SK-N-MC (cell line): Measurements from ENCODE around the gene KIAA0930.

Source experiments
- DNase-seq: peaks from one replicate; pipeline ENCODE4 v3.0.0-alpha.2; 2011; ENCODE audit warnings: low read depth, low spot score
- H3K27ac ChIP-seq: fragments of 200-600 bp; sonication (generic); 2 replicates; pipeline ENCODE4 v1.5.1; 2016; ENCODE audit warnings: mixed run types
- H3K36me3 ChIP-seq: fragments of 200-600 bp; sonication (generic); 2 replicates; pipeline ENCODE4 v1.6.1; 2017; ENCODE audit warnings: antibody characterized with exemption, low read length, mixed read lengths; ENCODE audit not compliant: insufficient read depth
- H3K4me3 ChIP-seq: fragments of 200-600 bp; sonication (generic); 2 replicates; pipeline ENCODE4 v1.5.1; 2016
- H3K9ac ChIP-seq: fragments of 200-600 bp; sonication (generic); 2 replicates; pipeline ENCODE4 v1.8.0; 2017; ENCODE audit warnings: mixed run types, mixed read lengths; ENCODE audit not compliant: insufficient read length
- H3K9me3 ChIP-seq: fragments of 200-600 bp; sonication (generic); 2 replicates; pipeline ENCODE4 v1.6.1; 2017; ENCODE audit warnings: low read depth, mild to moderate bottlenecking, antibody characterized with exemption, low read length, moderate library complexity, mixed read lengths
- EZH2 ChIP-seq: fragments of 200-600 bp; sonication (generic); IDR thresholded peaks from one replicate; pipeline ENCODE4 v1.6.1; 2017; ENCODE audit warnings: antibody characterized with exemption
- FOXP2 ChIP-seq: optimal IDR thresholded peaks from 2 replicates; pipeline ENCODE3; 2011; ENCODE audit warnings: mild to moderate bottlenecking, moderate library complexity; ENCODE audit not compliant: insufficient read depth; ENCODE audit errors: extremely low read length, control extremely low read depth
- POLR2AphosphoS5 ChIP-seq: IDR thresholded peaks from 2 replicates; pipeline ENCODE4 v1.6.1; 2012; ENCODE audit warnings: mild to moderate bottlenecking, low read depth, low read length, borderline replicate concordance

The KIAA0930 gene

GRCh38 chr22:45233827-45234226 lies 6.9 kb downstream of the KIAA0930 start:
- Histone ChIP-seq H3K36me3 (no peaks in the 10 kb centered on the region), H3K9ac (no peak overlapping the region), H3K4me3 (no peak overlapping the region), H3K9me3 (no peaks in the 10 kb centered on the region), H3K27ac (no peak overlapping the region)
- no peak for DNase-seq
- no peak for TF ChIP-seq POLR2AphosphoS5
- no peak for TF ChIP-seq FOXP2
- TF ChIP-seq EZH2 = no peak

GRCh38 chr22:45233386-45233785 lies 7.3 kb downstream of the KIAA0930 start:
- DNase-seq = no peak
- no peak overlapping the region for H3K4me3 ChIP-seq
- H3K9ac ChIP-seq = no peak overlapping the region
- H3K9me3 ChIP-seq = no peaks in the 10 kb centered on the region
- H3K27ac ChIP-seq = no peak overlapping the region
- no peaks in the 10 kb centered on the region for H3K36me3 ChIP-seq
- TF ChIP-seq FOXP2 = no peak
- TF ChIP-seq POLR2AphosphoS5 = no peak
- TF ChIP-seq EZH2 = no peak

GRCh38 chr22:45231293-45231692 lies 9.4 kb downstream of the KIAA0930 start:
- H3K9ac ChIP-seq = no peak overlapping the region
- no peak for TF ChIP-seq EZH2

GRCh38 chr22:45230026-45230721 lies 10.5 kb downstream of the KIAA0930 start:
- Histone ChIP-seq H3K27ac (no peak overlapping the region), H3K9me3 (no peaks in the 10 kb centered on the region), H3K36me3 (no peaks in the 10 kb centered on the region), H3K4me3 (no peak overlapping the region), H3K9ac (no peak overlapping the region)
- TF ChIP-seq FOXP2 (no peak), POLR2AphosphoS5 (no peak), EZH2 (no peak)
- no peak for DNase-seq

More at GRCh38 chr22:45231293-45231692, 9.4 kb downstream of the KIAA0930 start:
- no peak overlapping the region for H3K27ac ChIP-seq
- H3K9me3 ChIP-seq = no peaks in the 10 kb centered on the region
- DNase-seq = no peak
- H3K4me3 ChIP-seq = no peak overlapping the region
- H3K36me3 ChIP-seq = no peaks in the 10 kb centered on the region

GRCh38 chr22:45229181-45229580 lies 11.5 kb downstream of the KIAA0930 start:
- TF ChIP-seq POLR2AphosphoS5 (no peak), FOXP2 (no peak), EZH2 (no peak)
- H3K27ac ChIP-seq = no peak overlapping the region
- no peaks in the 10 kb centered on the region for H3K9me3 ChIP-seq
- H3K36me3 ChIP-seq = no peaks in the 10 kb centered on the region
- no peak overlapping the region for H3K9ac ChIP-seq
- H3K4me3 ChIP-seq = no peak overlapping the region
- DNase-seq = no peak

GRCh38 chr22:45228401-45228754 lies 12.3 kb downstream of the KIAA0930 start:
- no peak for DNase-seq
- Histone ChIP-seq H3K4me3 (no peak overlapping the region), H3K9me3 (no peaks in the 10 kb centered on the region), H3K36me3 (no peaks in the 10 kb centered on the region), H3K9ac (no peak overlapping the region), H3K27ac (no peak overlapping the region)
- no peak for TF ChIP-seq POLR2AphosphoS5
- no peak for TF ChIP-seq FOXP2
- TF ChIP-seq EZH2 = no peak

GRCh38 chr22:45227645-45228400 lies 12.9 kb downstream of the KIAA0930 start:
- TF ChIP-seq EZH2 (no peak), POLR2AphosphoS5 (no peak), FOXP2 (no peak)
- no peak overlapping the region for H3K27ac ChIP-seq
- DNase-seq = no peak
- H3K9me3 ChIP-seq = no peaks in the 10 kb centered on the region
- no peak overlapping the region for H3K4me3 ChIP-seq
- no peaks in the 10 kb centered on the region for H3K36me3 ChIP-seq
- H3K9ac ChIP-seq = no peak overlapping the region

GRCh38 chr22:45226503-45227186 lies 14.0 kb downstream of the KIAA0930 start:
- no peak for DNase-seq
- H3K9me3 ChIP-seq = no peaks in the 10 kb centered on the region
- H3K27ac ChIP-seq = no peak overlapping the region
- H3K9ac ChIP-seq = no peak overlapping the region
- H3K36me3 ChIP-seq = no peaks in the 10 kb centered on the region
- no peak overlapping the region for H3K4me3 ChIP-seq
- no peak for TF ChIP-seq POLR2AphosphoS5
